ENCODE measurements around the gene NAXE.
A peak's percentile ranks its signal among the peaks of the same experiment; 100 is the strongest.

DNA sequence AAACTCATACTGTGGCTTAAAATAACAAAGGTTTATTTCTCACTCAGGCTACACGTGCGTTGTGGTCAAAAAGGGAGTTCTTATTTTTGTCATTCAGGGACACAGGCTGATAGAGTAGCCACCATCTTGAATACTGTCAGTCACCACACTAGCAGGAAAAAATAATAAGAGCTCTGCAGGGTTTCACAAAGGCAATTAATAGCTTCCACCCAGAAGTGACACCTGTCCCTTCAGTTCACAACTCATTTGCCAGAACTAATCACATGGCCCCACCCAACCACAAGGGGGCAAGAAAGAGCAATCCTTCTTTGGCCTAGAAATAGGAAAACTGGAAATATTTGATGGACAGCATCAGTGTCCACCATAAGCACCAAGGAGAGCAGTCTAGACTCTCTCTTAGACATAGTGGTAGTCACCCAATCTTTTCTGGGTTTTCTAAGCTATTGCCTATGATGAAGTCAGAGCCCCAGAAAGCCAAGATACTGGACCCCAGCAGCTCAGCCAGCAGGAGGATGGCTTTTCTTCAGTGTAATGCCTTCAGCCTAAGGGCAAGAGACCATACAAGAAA is 35.8 kb downstream of the NAXE start:
- TF ChIP-seq, protein P1, sequence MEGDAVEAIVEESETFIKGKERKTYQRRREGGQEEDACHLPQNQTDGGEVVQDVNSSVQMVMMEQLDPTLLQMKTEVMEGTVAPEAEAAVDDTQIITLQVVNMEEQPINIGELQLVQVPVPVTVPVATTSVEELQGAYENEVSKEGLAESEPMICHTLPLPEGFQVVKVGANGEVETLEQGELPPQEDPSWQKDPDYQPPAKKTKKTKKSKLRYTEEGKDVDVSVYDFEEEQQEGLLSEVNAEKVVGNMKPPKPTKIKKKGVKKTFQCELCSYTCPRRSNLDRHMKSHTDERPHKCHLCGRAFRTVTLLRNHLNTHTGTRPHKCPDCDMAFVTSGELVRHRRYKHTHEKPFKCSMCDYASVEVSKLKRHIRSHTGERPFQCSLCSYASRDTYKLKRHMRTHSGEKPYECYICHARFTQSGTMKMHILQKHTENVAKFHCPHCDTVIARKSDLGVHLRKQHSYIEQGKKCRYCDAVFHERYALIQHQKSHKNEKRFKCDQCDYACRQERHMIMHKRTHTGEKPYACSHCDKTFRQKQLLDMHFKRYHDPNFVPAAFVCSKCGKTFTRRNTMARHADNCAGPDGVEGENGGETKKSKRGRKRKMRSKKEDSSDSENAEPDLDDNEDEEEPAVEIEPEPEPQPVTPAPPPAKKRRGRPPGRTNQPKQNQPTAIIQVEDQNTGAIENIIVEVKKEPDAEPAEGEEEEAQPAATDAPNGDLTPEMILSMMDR (conservative IDR thresholded peaks at IDR 0.05 in 1 of 2, IDR thresholded peaks at IDR 0.05 in 1 of 2; ENCODE audit: extremely low read depth in 1 of 2, insufficient read depth in 1 of 2, low read depth in 1 of 2, low read length in 2 of 2), result peak; percentile 83 to 86
- TF ChIP-seq EZH2 (IDR thresholded peaks at IDR 0.05; ENCODE audit: borderline replicate concordance, low read length), result no peak
